ENCODE measurements around the gene ACOX3.

Gene ACOX3

GRCh38 chr4:8374851-8375649 lies 65.5 kb downstream of the ACOX3 start:
- DNase-seq (ENCODE audit: low spot score) (no peak), FAIRE-seq (no peak)

- FAIRE-seq (no peak), DNase-seq (ENCODE audit: low spot score) (no peak)
Measured at GRCh38 chr4:8373973-8374545, 66.5 kb downstream of the ACOX3 start.

- no peak for DNase-seq (ENCODE audit: low spot score)
- no peak for FAIRE-seq
Measured at GRCh38 chr4:8373270-8373972, 67.1 kb downstream of the ACOX3 start.

- no peak for FAIRE-seq
- DNase-seq (ENCODE audit: low spot score), result no peak
Measured at GRCh38 chr4:8372506-8372905, 68.0 kb downstream of the ACOX3 start.

GRCh38 chr4:8371596-8371995 lies 68.9 kb downstream of the ACOX3 start:
- FAIRE-seq (no peak), DNase-seq (ENCODE audit: low spot score) (no peak)

GRCh38 chr4:8370835-8371595 lies 69.5 kb downstream of the ACOX3 start:
- peak; percentile 43 for DNase-seq (ENCODE audit: low spot score)
- no peak for FAIRE-seq

GRCh38 chr4:8370106-8370787 lies 70.3 kb downstream of the ACOX3 start:
- FAIRE-seq, result no peak
- DNase-seq (ENCODE audit: low spot score), result no peak

GRCh38 chr4:8369426-8370105 lies 71.0 kb downstream of the ACOX3 start:
- FAIRE-seq, result no peak
- DNase-seq (ENCODE audit: low spot score), result no peak

- DNase-seq (ENCODE audit: low spot score) (no peak), FAIRE-seq (no peak)
Measured at GRCh38 chr4:8368998-8369397, 71.5 kb downstream of the ACOX3 start.

- no peak for FAIRE-seq
- no peak for DNase-seq (ENCODE audit: low spot score)
Measured at GRCh38 chr4:8368061-8368481, 72.5 kb downstream of the ACOX3 start.

- FAIRE-seq (no peak), DNase-seq (ENCODE audit: low spot score) (no peak)
Measured at GRCh38 chr4:8366601-8367000, 73.9 kb downstream of the ACOX3 start.

GRCh38 chr4:8365951-8366350 lies 74.6 kb downstream of the ACOX3 start:
- no peak for DNase-seq (ENCODE audit: low spot score)
- no peak for FAIRE-seq

GRCh38 chr4:8365353-8365752 lies 75.2 kb downstream of the ACOX3 start:
- FAIRE-seq (no peak), DNase-seq (ENCODE audit: low spot score) (no peak)

- DNase-seq (ENCODE audit: low spot score) (no peak), FAIRE-seq (no peak)
Measured at GRCh38 chr4:8364848-8365350, 75.6 kb downstream of the ACOX3 start.

- FAIRE-seq, result no peak
- no peak for DNase-seq (ENCODE audit: low spot score)
Measured at GRCh38 chr4:8364141-8364540, 76.4 kb downstream of the ACOX3 start.

GRCh38 chr4:8362483-8362882 lies 78.0 kb downstream of the ACOX3 start:
- FAIRE-seq, result peak; percentile 25

GRCh38 chr4:8359193-8359592 lies 81.3 kb downstream of the ACOX3 start:
- no peak for DNase-seq (ENCODE audit: low spot score)
- FAIRE-seq, result no peak

More at GRCh38 chr4:8362483-8362882, 78.0 kb downstream of the ACOX3 start:
- DNase-seq (ENCODE audit: low spot score), result peak; percentile 31

- FAIRE-seq (no peak), DNase-seq (ENCODE audit: low spot score) (no peak)
Measured at GRCh38 chr4:8356856-8357255, 83.7 kb downstream of the ACOX3 start.

GRCh38 chr4:8355864-8356565 lies 84.5 kb downstream of the ACOX3 start:
- no peak for FAIRE-seq
- DNase-seq (ENCODE audit: low spot score), result peak; percentile 16

GRCh38 chr4:8355306-8355705 lies 85.2 kb downstream of the ACOX3 start:
- FAIRE-seq, result peak; percentile 84
- DNase-seq (ENCODE audit: low spot score), result peak; percentile 74

All from RCC 7860 (cell line).